Thyroid gland (tissue), 4 donors: ENCODE measurements around the gene CD46. TPM values are rescaled to one million over a fixed set of nuclear protein-coding genes. Genes with fewer than 3 reads are reported as not detected.

Experiments used
- DNase-seq, 2 donors: peaks; one replicate each; pipeline ENCODE4 v3.0.0-alpha.2; 2019
- H3K27ac ChIP-seq, 3 donors: fragments of 200-600 bp; sonication (generic); 1 replicate in 2 of 3; 2 replicates in 1 of 3; pipeline ENCODE4 v1.5.1; 2016 to 2019; ENCODE audit warnings: mild to moderate bottlenecking in 1 of 3, moderate library complexity in 1 of 3
- H3K27me3 ChIP-seq: fragments of 200-600 bp; sonication (generic); one replicate; pipeline ENCODE4 v1.5.1; 2019
- H3K36me3 ChIP-seq, 2 donors: fragments of 200-600 bp; sonication (generic); one replicate each; pipeline ENCODE4 v1.5.1; 2016 to 2019
- H3K4me1 ChIP-seq, 2 donors: fragments of 200-600 bp; sonication (generic); one replicate each; pipeline ENCODE4 v1.5.1; 2017 to 2019
- H3K4me3 ChIP-seq, 3 donors: fragments of 200-600 bp; sonication (generic); replicated peaks in 1 of 3; 1 replicate in 2 of 3; 2 replicates in 1 of 3; pipeline ENCODE4 v1.5.1; 2016; ENCODE audit warnings: mild to moderate bottlenecking in 1 of 3
- H3K9me3 ChIP-seq: fragments of 200-600 bp; sonication (generic); one replicate; pipeline ENCODE4 v1.5.1; 2017
- CTCF ChIP-seq, 6 experiments: fragments of 200-600 bp in 3 of 6; fragments of 450-650 bp in 3 of 6; sonication (generic) in 3 of 6; IDR thresholded peaks; one replicate each; pipeline ENCODE4 v1.5.1; 2016 to 2019; ENCODE audit warnings: antibody characterized with exemption in 6 of 6, mild to moderate bottlenecking in 2 of 6, inconsistent platforms in 1 of 6, moderate library complexity in 1 of 6
- POLR2A ChIP-seq, 2 donors: fragments of 450-650 bp; IDR thresholded peaks; one replicate each; pipeline ENCODE4 v1.6.1; 2017; ENCODE audit warnings: antibody characterized with exemption in 2 of 2, mild to moderate bottlenecking in 2 of 2, moderate library complexity in 1 of 2
- WGBS, 2 donors: methylation state at CpG; one replicate each; pipeline ENCODE4 v1.1.5; 2017; 5-methylcytosine and 5-hydroxymethylcytosine counted together
- intact Hi-C: fragments of 100-400 bp; cut with DNase I; formaldehyde crosslinking; loops from one replicate; pipeline ENCODE4 v1.15.1; 2023
- total RNA-seq, 4 donors: library from RNA; depleted of rRNA; stranded (reverse); fragments of >200 nt; gene quantifications; one replicate each; pipeline ENCODE4 v1.2.3, GENCODE V29; 2016

Gene CD46
- total RNA-seq, 4 donors from 2014 or later = 135 to 275 (median 180) TPM

GRCh38 chr1:207838156-207839082, 86.6 kb downstream of the CD46 start:
- intact Hi-C loops = no loop called here
- Histone ChIP-seq H3K27ac (peak overlapping the region in 1 of 3 donors; percentile 34), H3K9me3 (no peaks in the 10 kb centered on the region), H3K36me3 (no peaks in the 10 kb centered on the region), H3K4me3 (no peak overlapping the region), H3K4me1 (peaks cover 33 to 45% of the 10 kb centered on the region in 2 donors), H3K27me3 (no peaks in the 10 kb centered on the region)
- TF ChIP-seq POLR2A (IDR thresholded peaks at IDR 0.05) = no peak
- TF ChIP-seq CTCF (IDR thresholded peaks at IDR 0.05) = no peak
- peak in 1 of 2 donors; percentile 22 for DNase-seq
- WGBS, 2 donors = 80 to 81% methylated on average over 15 of the region's 15 CpGs

- Histone ChIP-seq H3K4me3 (no peak overlapping the region), H3K4me1 (peaks cover 33 to 41% of the 10 kb centered on the region in 2 donors), H3K27me3 (no peaks in the 10 kb centered on the region), H3K9me3 (no peaks in the 10 kb centered on the region), H3K27ac (peak overlapping the region in 1 of 3 donors; percentile 34), H3K36me3 (no peaks in the 10 kb centered on the region)
- TF ChIP-seq POLR2A (IDR thresholded peaks at IDR 0.05) (no peak), CTCF (IDR thresholded peaks at IDR 0.05) (no peak)
- DNase-seq = no peak
- intact Hi-C loops = no loop called here
Measured at GRCh38 chr1:207839083-207839413, 87.2 kb downstream of the CD46 start.

- H3K9me3 ChIP-seq = no peaks in the 10 kb centered on the region
- H3K4me1 ChIP-seq = peaks cover 33 to 43% of the 10 kb centered on the region in 2 donors
- no peaks in the 10 kb centered on the region for H3K36me3 ChIP-seq
- H3K27ac ChIP-seq = no peak overlapping the region
- intact Hi-C loops = no loop called here
- H3K4me3 ChIP-seq = no peak overlapping the region
- no peak for DNase-seq
- TF ChIP-seq CTCF (IDR thresholded peaks at IDR 0.05) (no peak), POLR2A (IDR thresholded peaks at IDR 0.05) (no peak)
- no peaks in the 10 kb centered on the region for H3K27me3 ChIP-seq
- 88 to 100% methylated on average over 1 to 2 of the region's 2 CpGs for WGBS, 2 donors
Measured at GRCh38 chr1:207840380-207840779, 88.5 kb downstream of the CD46 start.

GRCh38 chr1:207841293-207841692, 89.4 kb downstream of the CD46 start:
- TF ChIP-seq CTCF (IDR thresholded peaks at IDR 0.05) (no peak), POLR2A (IDR thresholded peaks at IDR 0.05) (no peak)
- Histone ChIP-seq H3K4me3 (no peak overlapping the region), H3K4me1 (peaks cover 29 to 49% of the 10 kb centered on the region in 2 donors), H3K36me3 (no peaks in the 10 kb centered on the region), H3K27me3 (no peaks in the 10 kb centered on the region), H3K9me3 (no peaks in the 10 kb centered on the region), H3K27ac (no peak overlapping the region)
- intact Hi-C loops = no loop called here
- 70 to 87% methylated on average over 1 of the region's 1 CpG for WGBS, 2 donors
- DNase-seq = no peak

GRCh38 chr1:207841901-207842300, 90.0 kb downstream of the CD46 start:
- intact Hi-C loops = no loop called here
- H3K4me3 ChIP-seq = no peak overlapping the region
- 60 to 72% methylated on average over 4 of the region's 4 CpGs for WGBS, 2 donors
- no peak for TF ChIP-seq CTCF (IDR thresholded peaks at IDR 0.05)
- TF ChIP-seq POLR2A (IDR thresholded peaks at IDR 0.05) = no peak
- H3K36me3 ChIP-seq = no peaks in the 10 kb centered on the region
- H3K9me3 ChIP-seq = no peaks in the 10 kb centered on the region
- peak overlapping the region in 2 of 3 donors; percentile 1 to 14 for H3K27ac ChIP-seq
- no peaks in the 10 kb centered on the region for H3K27me3 ChIP-seq
- DNase-seq = no peak
- peaks cover 23 to 43% of the 10 kb centered on the region in 2 donors for H3K4me1 ChIP-seq
